Liver (tissue), 9 donors: Measurements from ENCODE around the gene GP1BB. TPM values are rescaled to one million over a fixed set of nuclear protein-coding genes. Genes with fewer than 3 reads are reported as not detected.

Experiments used
- DNase-seq: peaks from one replicate; pipeline ENCODE4 v3.0.0-alpha.2; 2017; ENCODE audit warnings: low spot score
- H3K27ac ChIP-seq, 2 donors: one replicate each; pipeline ENCODE4 v1.7.0; 2013; ENCODE audit warnings: inconsistent platforms in 2 of 2, low read length in 2 of 2, control low read depth in 1 of 2, low read depth in 1 of 2, mild to moderate bottlenecking in 1 of 2
- H3K27me3 ChIP-seq, 4 donors: one replicate each; pipeline versions ENCODE4 v1.6.1 to v1.7.0; 2013; ENCODE audit warnings: low read length in 3 of 4, inconsistent platforms in 1 of 4, mild to moderate bottlenecking in 1 of 4, moderate library complexity in 1 of 4; ENCODE audit not compliant: control insufficient read depth in 4 of 4, insufficient read depth in 4 of 4
- H3K36me3 ChIP-seq, 4 donors: one replicate each; pipeline versions ENCODE4 v1.6.1 to v1.7.0; 2013; ENCODE audit warnings: low read length in 3 of 4, mild to moderate bottlenecking in 3 of 4, low read depth in 1 of 4, moderate library complexity in 1 of 4; ENCODE audit not compliant: control insufficient read depth in 4 of 4, insufficient read depth in 3 of 4
- H3K4me1 ChIP-seq, 4 donors: one replicate each; pipeline versions ENCODE4 v1.6.1 to v1.7.0; 2013; ENCODE audit warnings: low read length in 3 of 4, mild to moderate bottlenecking in 3 of 4, moderate library complexity in 1 of 4; ENCODE audit not compliant: control insufficient read depth in 4 of 4, insufficient read depth in 4 of 4
- H3K4me3 ChIP-seq, 3 donors: one replicate each; pipeline versions ENCODE4 v1.6.1 to v1.7.0; 2013; ENCODE audit warnings: low read length in 3 of 3, control low read depth in 1 of 3, low read depth in 1 of 3, mild to moderate bottlenecking in 1 of 3
- H3K9ac ChIP-seq, 2 donors: one replicate each; pipeline ENCODE4 v1.7.0; 2013; ENCODE audit warnings: low read length in 2 of 2, mild to moderate bottlenecking in 2 of 2, moderate library complexity in 2 of 2, control low read depth in 1 of 2, low read depth in 1 of 2
- H3K9me3 ChIP-seq, 4 donors: one replicate each; pipeline versions ENCODE4 v1.6.1 to v1.7.0; 2013; ENCODE audit warnings: low read length in 3 of 4; ENCODE audit not compliant: control insufficient read depth in 4 of 4
- CTCF ChIP-seq: fragments of 150-350 bp; IDR thresholded peaks from 2 replicates; pipeline ENCODE4 v1.5.1; 2017; ENCODE audit warnings: improper control_type of control experiment, low read depth, low read length; ENCODE audit not compliant: missing input control
- EGR1 ChIP-seq, 2 donors: IDR thresholded peaks; 2 replicates each; pipeline ENCODE4 v1.6.1; 2016 to 2018; ENCODE audit warnings: antibody characterized with exemption in 2 of 2, low read depth in 2 of 2
- FOXA1 ChIP-seq: IDR thresholded peaks from 2 replicates; pipeline ENCODE4 v1.6.1; 2016; ENCODE audit warnings: antibody characterized with exemption
- FOXA2 ChIP-seq: IDR thresholded peaks from 2 replicates; pipeline ENCODE4 v1.6.1; 2016; ENCODE audit warnings: antibody characterized with exemption
- GABPA ChIP-seq, 2 donors: IDR thresholded peaks in 1 of 2; conservative IDR thresholded peaks in 1 of 2; 2 replicates each; pipeline ENCODE4 v1.6.1; 2016; ENCODE audit warnings: antibody characterized with exemption in 2 of 2, mild to moderate bottlenecking in 1 of 2, moderate library complexity in 1 of 2
- HNF4A ChIP-seq, 2 donors: conservative IDR thresholded peaks; 2 replicates each; pipeline ENCODE4 v1.6.1; 2016; ENCODE audit warnings: antibody characterized with exemption in 2 of 2, mild to moderate bottlenecking in 2 of 2
- HNF4G ChIP-seq: IDR thresholded peaks from 2 replicates; pipeline ENCODE4 v1.6.1; 2016; ENCODE audit warnings: antibody characterized with exemption
- JUND ChIP-seq, 2 donors: IDR thresholded peaks; 2 replicates each; pipeline ENCODE4 v1.6.1; 2016; ENCODE audit warnings: antibody characterized with exemption in 2 of 2
- NR2F2 ChIP-seq: IDR thresholded peaks from 2 replicates; pipeline ENCODE4 v1.6.1; 2016; ENCODE audit warnings: antibody characterized with exemption
- RAD21 ChIP-seq, 2 donors: IDR thresholded peaks; 2 replicates each; pipeline ENCODE4 v1.6.1; 2016; ENCODE audit warnings: antibody characterized with exemption in 2 of 2, mild to moderate bottlenecking in 2 of 2
- RXRA ChIP-seq, 2 donors: IDR thresholded peaks; 2 replicates each; pipeline ENCODE4 v1.6.1; 2017 to 2018; ENCODE audit warnings: antibody characterized with exemption in 2 of 2, mild to moderate bottlenecking in 1 of 2
- SP1 ChIP-seq: IDR thresholded peaks from 2 replicates; pipeline ENCODE4 v1.6.1; 2018; ENCODE audit warnings: antibody characterized with exemption, mild to moderate bottlenecking
- TAF1 ChIP-seq: conservative IDR thresholded peaks from 2 replicates; pipeline ENCODE4 v1.6.1; 2016; ENCODE audit warnings: antibody characterized with exemption, mild to moderate bottlenecking
- YY1 ChIP-seq: IDR thresholded peaks from 2 replicates; pipeline ENCODE4 v1.6.1; 2016; ENCODE audit warnings: antibody characterized with exemption, mild to moderate bottlenecking
- WGBS: extraction: QIAGEN DNeasy Blood & Tissue Kit; methylation state at CpG from one replicate; pipeline ENCODE4 v1.1.7; 2013; 5-methylcytosine and 5-hydroxymethylcytosine counted together
- polyA plus RNA-seq, 2 donors: library from polyadenylated mRNA; stranded (reverse) in 1 of 2; unstranded in 1 of 2; fragments of 200-250 nt in 1 of 2; fragments of >200 nt in 1 of 2; fragmentation: Nextera tagmentation in 1 of 2; extraction: Ambion mirVana in 1 of 2; gene quantifications; one replicate each; pipeline versions ENCODE4 v1.2.1 to v1.2.3, GENCODE V29; 2013 to 2015
- total RNA-seq, 2 donors: library from RNA; depleted of rRNA; stranded (reverse); fragments of >200 nt; gene quantifications; one replicate each; pipeline ENCODE4 v1.2.3, GENCODE V29; 2014
- TF ChIP-seq, protein P1 (sequence below): IDR thresholded peaks from 2 replicates; pipeline ENCODE4 v1.6.1; 2016; ENCODE audit warnings: antibody characterized with exemption, mild to moderate bottlenecking
- TF ChIP-seq, protein P2 (sequence below): IDR thresholded peaks from 2 replicates; pipeline ENCODE4 v1.6.1; 2016; ENCODE audit warnings: antibody characterized with exemption
- TF ChIP-seq, protein P3 (sequence below): IDR thresholded peaks from 2 replicates; pipeline ENCODE4 v1.6.1; 2016; ENCODE audit warnings: antibody characterized with exemption
- TF ChIP-seq, protein P4 (sequence below): IDR thresholded peaks from 2 replicates; pipeline ENCODE4 v1.6.1; 2016; ENCODE audit warnings: antibody characterized with exemption
- donor health status: healthy.
- donor health status: healthy.
- donor health status: healthy.
- donor health status: healthy.
- donor health status: healthy.

The GP1BB gene
- total and polyA plus RNA-seq, 4 donors = 0.38 to 5.7 (median 0.51) TPM; not detected in 1

DNA sequence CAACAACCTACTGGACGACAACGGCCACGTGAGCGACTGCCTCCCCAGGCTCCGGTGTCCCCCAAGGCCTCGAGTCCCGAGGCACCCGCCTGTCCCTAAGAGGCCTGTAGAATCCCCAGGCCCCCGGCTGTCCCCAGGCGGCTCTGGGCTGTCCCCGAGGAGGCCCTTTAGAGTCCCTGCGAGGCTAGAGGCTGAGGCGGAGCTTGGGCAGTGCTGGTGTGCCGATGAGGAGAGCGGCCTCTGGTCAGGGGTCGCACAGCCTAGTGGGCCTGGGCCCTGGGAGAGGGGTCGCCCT lies 40.9 kb downstream of the GP1BB start:
- Histone ChIP-seq H3K27ac (no peak overlapping the region), H3K9me3 (no peaks in the 10 kb centered on the region), H3K4me1 (peaks cover 5 to 43% (median 8%) of the 10 kb centered on the region in 4 donors), H3K27me3 (peaks cover 8 to 11% (median 9%) of the 10 kb centered on the region in 4 donors), H3K4me3 (no peak overlapping the region), H3K36me3 (peaks cover 0 to 1% (median 0%) of the 10 kb centered on the region in 4 donors), H3K9ac (no peak overlapping the region)
- WGBS = 70% methylated on average over 17 of the region's 17 CpGs
- TF ChIP-seq, protein P1, sequence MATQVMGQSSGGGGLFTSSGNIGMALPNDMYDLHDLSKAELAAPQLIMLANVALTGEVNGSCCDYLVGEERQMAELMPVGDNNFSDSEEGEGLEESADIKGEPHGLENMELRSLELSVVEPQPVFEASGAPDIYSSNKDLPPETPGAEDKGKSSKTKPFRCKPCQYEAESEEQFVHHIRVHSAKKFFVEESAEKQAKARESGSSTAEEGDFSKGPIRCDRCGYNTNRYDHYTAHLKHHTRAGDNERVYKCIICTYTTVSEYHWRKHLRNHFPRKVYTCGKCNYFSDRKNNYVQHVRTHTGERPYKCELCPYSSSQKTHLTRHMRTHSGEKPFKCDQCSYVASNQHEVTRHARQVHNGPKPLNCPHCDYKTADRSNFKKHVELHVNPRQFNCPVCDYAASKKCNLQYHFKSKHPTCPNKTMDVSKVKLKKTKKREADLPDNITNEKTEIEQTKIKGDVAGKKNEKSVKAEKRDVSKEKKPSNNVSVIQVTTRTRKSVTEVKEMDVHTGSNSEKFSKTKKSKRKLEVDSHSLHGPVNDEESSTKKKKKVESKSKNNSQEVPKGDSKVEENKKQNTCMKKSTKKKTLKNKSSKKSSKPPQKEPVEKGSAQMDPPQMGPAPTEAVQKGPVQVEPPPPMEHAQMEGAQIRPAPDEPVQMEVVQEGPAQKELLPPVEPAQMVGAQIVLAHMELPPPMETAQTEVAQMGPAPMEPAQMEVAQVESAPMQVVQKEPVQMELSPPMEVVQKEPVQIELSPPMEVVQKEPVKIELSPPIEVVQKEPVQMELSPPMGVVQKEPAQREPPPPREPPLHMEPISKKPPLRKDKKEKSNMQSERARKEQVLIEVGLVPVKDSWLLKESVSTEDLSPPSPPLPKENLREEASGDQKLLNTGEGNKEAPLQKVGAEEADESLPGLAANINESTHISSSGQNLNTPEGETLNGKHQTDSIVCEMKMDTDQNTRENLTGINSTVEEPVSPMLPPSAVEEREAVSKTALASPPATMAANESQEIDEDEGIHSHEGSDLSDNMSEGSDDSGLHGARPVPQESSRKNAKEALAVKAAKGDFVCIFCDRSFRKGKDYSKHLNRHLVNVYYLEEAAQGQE = no peak
- TF ChIP-seq GABPA (IDR thresholded peaks at IDR 0.05 in 1 of 2, conservative IDR thresholded peaks at IDR 0.05 in 1 of 2) (no peak), RAD21 (IDR thresholded peaks at IDR 0.05) (no peak), RXRA (IDR thresholded peaks at IDR 0.05) (no peak), HNF4A (conservative IDR thresholded peaks at IDR 0.05) (no peak), NR2F2 (no peak), HNF4G (no peak), SP1 (no peak), TAF1 (no peak), FOXA2 (no peak), CTCF (no peak), JUND (IDR thresholded peaks at IDR 0.05) (no peak), EGR1 (IDR thresholded peaks at IDR 0.05; ENCODE audit: low read depth in 2 of 2) (no peak), FOXA1 (no peak), YY1 (no peak)
- TF ChIP-seq, protein P2, sequence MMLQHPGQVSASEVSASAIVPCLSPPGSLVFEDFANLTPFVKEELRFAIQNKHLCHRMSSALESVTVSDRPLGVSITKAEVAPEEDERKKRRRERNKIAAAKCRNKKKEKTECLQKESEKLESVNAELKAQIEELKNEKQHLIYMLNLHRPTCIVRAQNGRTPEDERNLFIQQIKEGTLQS = no peak
- TF ChIP-seq, protein P3, sequence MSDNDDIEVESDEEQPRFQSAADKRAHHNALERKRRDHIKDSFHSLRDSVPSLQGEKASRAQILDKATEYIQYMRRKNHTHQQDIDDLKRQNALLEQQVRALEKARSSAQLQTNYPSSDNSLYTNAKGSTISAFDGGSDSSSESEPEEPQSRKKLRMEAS = no peak
- TF ChIP-seq, protein P4, sequence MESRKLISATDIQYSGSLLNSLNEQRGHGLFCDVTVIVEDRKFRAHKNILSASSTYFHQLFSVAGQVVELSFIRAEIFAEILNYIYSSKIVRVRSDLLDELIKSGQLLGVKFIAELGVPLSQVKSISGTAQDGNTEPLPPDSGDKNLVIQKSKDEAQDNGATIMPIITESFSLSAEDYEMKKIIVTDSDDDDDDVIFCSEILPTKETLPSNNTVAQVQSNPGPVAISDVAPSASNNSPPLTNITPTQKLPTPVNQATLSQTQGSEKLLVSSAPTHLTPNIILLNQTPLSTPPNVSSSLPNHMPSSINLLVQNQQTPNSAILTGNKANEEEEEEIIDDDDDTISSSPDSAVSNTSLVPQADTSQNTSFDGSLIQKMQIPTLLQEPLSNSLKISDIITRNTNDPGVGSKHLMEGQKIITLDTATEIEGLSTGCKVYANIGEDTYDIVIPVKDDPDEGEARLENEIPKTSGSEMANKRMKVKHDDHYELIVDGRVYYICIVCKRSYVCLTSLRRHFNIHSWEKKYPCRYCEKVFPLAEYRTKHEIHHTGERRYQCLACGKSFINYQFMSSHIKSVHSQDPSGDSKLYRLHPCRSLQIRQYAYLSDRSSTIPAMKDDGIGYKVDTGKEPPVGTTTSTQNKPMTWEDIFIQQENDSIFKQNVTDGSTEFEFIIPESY = no peak
- DNase-seq = no peak
